Left lung (tissue), 10 donors: ENCODE measurements around the gene ASNSD1. TPM values are rescaled to one million over a fixed set of nuclear protein-coding genes. Genes with fewer than 3 reads are reported as not detected.

ENCODE experiments used
- ATAC-seq: fragments of 200-7000 bp; cut with Tn5 transposase; one replicate; pipeline ENCODE4 v1.9.1; 2020; ENCODE audit warnings: moderate library complexity
- DNase-seq, 4 donors: peaks; one replicate each; pipeline ENCODE4 v3.0.0-alpha.2; 2013 to 2020
- H3K27ac ChIP-seq, 2 donors: fragments of 200-600 bp; sonication (generic) in 1 of 2; one replicate each; pipeline versions ENCODE4 v1.5.0 to v1.8.0; 2020 to 2021
- H3K27me3 ChIP-seq, 2 donors: fragments of 200-600 bp; sonication (generic) in 1 of 2; one replicate each; pipeline versions ENCODE4 v1.5.0 to v1.8.0; 2020 to 2021
- H3K36me3 ChIP-seq, 2 donors: fragments of 200-600 bp; sonication (generic) in 1 of 2; one replicate each; pipeline versions ENCODE4 v1.5.0 to v1.8.0; 2020 to 2021
- H3K4me1 ChIP-seq, 2 donors: fragments of 200-600 bp; one replicate each; pipeline ENCODE4 v1.8.0; 2021
- H3K4me3 ChIP-seq, 2 donors: fragments of 200-600 bp; sonication (generic) in 1 of 2; one replicate each; pipeline versions ENCODE4 v1.5.0 to v1.8.0; 2020 to 2021; ENCODE audit warnings: mild to moderate bottlenecking in 1 of 2
- H3K9me3 ChIP-seq, 2 donors: fragments of 200-600 bp; sonication (generic) in 1 of 2; one replicate each; pipeline versions ENCODE4 v1.5.0 to v1.8.0; 2020 to 2021
- intact Hi-C, 2 donors: fragments of 100-400 bp; cut with DNase I; formaldehyde crosslinking; loops; one replicate each; pipeline versions ENCODE4 v1.11.2 to v1.14.2; 2022
- polyA plus RNA-seq, 6 donors: library from polyadenylated mRNA; unstranded; fragments of 120-200 nt; gene quantifications; one replicate each; pipeline ENCODE4 v1.2.1, GENCODE V29; 2013; ENCODE audit not compliant: insufficient read length in 6 of 6
- total RNA-seq, 2 donors: library from RNA; stranded (reverse); fragmentation: NEBNext Ultra II Directional; extraction: Animal tissue kit (Norgen Biotek cat#: 25700); gene quantifications; one replicate each; pipeline ENCODE4 v1.2.1, GENCODE V29; 2021
- TF ChIP-seq, protein P1 (sequence below), 2 donors: fragments of 200-600 bp; sonication (generic) in 1 of 2; IDR thresholded peaks; one replicate each; pipeline versions ENCODE4 v1.5.0 to v1.8.0; 2021; ENCODE audit warnings: antibody characterized with exemption in 2 of 2
- donor health status: DM: no; HTN: yes; CAD: no.
- donor health status: DM: no; HTN: no; CAD: no.

Gene ASNSD1
- total and polyA plus RNA-seq, 8 donors: 34.1 to 68.4 (median 56.5) TPM

DNA sequence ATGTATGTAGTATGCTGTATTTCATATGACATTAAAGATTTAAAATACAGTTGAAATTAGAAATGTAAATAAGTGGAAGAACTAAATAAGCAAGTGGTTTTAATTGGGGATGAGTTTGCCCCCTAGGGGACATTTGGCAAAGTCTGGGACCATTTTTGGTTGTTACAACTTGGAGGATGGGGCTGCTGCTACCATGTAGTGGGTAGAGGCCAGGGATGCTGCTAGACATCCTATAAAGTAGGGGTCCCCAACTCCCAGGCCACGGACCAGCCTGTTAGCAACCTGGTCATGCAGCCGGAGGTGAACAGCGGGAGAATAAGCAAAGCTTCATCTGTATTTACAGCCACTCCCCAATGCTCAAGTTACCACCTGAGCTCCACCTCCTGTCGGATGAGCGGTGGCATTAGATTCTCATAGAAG is 27.9 kb upstream of the ASNSD1 start:
- H3K9me3 ChIP-seq: no peaks in the 10 kb centered on the region
- no peaks in the 10 kb centered on the region for H3K27me3 ChIP-seq
- DNase-seq (peak in 1 of 4 donors; percentile 37), ATAC-seq (peak; percentile 65)
- intact Hi-C loops: loop anchor here in 1 of 2 donors (10.0 kb wide), 1 partner anchor 159 kb away; no protein-coding TSS in a partner anchor
- no peak overlapping the region for H3K4me3 ChIP-seq
- H3K27ac ChIP-seq: no peak overlapping the region
- H3K4me1 ChIP-seq: no peaks in the 10 kb centered on the region
- H3K36me3 ChIP-seq: no peaks in the 10 kb centered on the region
- TF ChIP-seq, protein P1, sequence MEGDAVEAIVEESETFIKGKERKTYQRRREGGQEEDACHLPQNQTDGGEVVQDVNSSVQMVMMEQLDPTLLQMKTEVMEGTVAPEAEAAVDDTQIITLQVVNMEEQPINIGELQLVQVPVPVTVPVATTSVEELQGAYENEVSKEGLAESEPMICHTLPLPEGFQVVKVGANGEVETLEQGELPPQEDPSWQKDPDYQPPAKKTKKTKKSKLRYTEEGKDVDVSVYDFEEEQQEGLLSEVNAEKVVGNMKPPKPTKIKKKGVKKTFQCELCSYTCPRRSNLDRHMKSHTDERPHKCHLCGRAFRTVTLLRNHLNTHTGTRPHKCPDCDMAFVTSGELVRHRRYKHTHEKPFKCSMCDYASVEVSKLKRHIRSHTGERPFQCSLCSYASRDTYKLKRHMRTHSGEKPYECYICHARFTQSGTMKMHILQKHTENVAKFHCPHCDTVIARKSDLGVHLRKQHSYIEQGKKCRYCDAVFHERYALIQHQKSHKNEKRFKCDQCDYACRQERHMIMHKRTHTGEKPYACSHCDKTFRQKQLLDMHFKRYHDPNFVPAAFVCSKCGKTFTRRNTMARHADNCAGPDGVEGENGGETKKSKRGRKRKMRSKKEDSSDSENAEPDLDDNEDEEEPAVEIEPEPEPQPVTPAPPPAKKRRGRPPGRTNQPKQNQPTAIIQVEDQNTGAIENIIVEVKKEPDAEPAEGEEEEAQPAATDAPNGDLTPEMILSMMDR (IDR thresholded peaks at IDR 0.05): peak in 1 of 2 donors; percentile 15

GRCh38 chr2:189635353-189635752 is 25.9 kb upstream of the ASNSD1 start:
- no peaks in the 10 kb centered on the region for H3K9me3 ChIP-seq
- no peak overlapping the region for H3K4me3 ChIP-seq
- DNase-seq (no peak), ATAC-seq (no peak)
- no peaks in the 10 kb centered on the region for H3K27me3 ChIP-seq
- intact Hi-C loops: loop anchor here in 1 of 2 donors (10.0 kb wide), 1 partner anchor 161 kb away; no protein-coding TSS in a partner anchor
- H3K36me3 ChIP-seq: no peaks in the 10 kb centered on the region
- TF ChIP-seq, protein P1 (IDR thresholded peaks at IDR 0.05): no peak
- H3K4me1 ChIP-seq: no peaks in the 10 kb centered on the region
- no peak overlapping the region for H3K27ac ChIP-seq

- intact Hi-C loops: loop anchor here in 1 of 2 donors (10.0 kb wide), 1 partner anchor 164 kb away; no protein-coding TSS in a partner anchor
- DNase-seq: no peak
- Histone ChIP-seq H3K4me3 (no peak overlapping the region), H3K36me3 (no peaks in the 10 kb centered on the region), H3K27ac (no peak overlapping the region), H3K4me1 (no peaks in the 10 kb centered on the region), H3K27me3 (no peaks in the 10 kb centered on the region), H3K9me3 (no peaks in the 10 kb centered on the region)
- no peak for ATAC-seq
- TF ChIP-seq, protein P1 (IDR thresholded peaks at IDR 0.05): no peak
Measured at GRCh38 chr2:189638301-189639006, 22.8 kb upstream of the ASNSD1 start.

DNA sequence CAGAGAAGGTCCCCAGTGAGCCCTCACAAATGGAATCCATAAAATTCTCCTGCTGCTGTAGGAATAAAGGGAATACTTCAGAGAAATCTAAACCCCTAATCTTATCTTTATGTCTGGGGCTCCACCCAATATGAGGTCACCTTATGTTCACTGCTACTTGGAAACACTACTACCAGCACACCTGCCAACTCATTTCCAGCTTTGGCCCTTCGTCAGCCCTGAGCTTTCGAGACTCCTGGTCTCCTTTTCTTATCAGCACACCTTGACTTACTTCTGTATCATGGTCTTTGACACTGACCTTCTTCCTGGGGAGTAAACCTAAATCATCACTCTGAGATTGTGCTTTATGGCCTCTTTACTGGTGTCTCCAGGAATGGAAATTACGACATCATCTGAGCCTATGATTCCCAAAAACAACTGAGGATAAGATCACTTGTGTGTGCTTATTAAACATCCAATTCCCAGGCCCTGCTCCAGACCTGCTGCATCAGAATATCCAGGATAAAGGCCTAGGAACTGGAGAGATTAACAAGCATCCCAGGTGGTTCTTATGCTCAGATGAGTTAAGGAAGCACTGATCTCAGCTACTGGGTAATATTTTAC is 22.2 kb upstream of the ASNSD1 start:
- Histone ChIP-seq H3K27ac (no peak overlapping the region), H3K36me3 (no peaks in the 10 kb centered on the region), H3K27me3 (no peaks in the 10 kb centered on the region), H3K4me3 (no peak overlapping the region), H3K9me3 (no peaks in the 10 kb centered on the region), H3K4me1 (no peaks in the 10 kb centered on the region)
- TF ChIP-seq, protein P1 (IDR thresholded peaks at IDR 0.05): no peak
- intact Hi-C loops: loop anchor here in 1 of 2 donors (10.0 kb wide), 1 partner anchor 164 kb away; no protein-coding TSS in a partner anchor
- DNase-seq (no peak), ATAC-seq (no peak)

DNA sequence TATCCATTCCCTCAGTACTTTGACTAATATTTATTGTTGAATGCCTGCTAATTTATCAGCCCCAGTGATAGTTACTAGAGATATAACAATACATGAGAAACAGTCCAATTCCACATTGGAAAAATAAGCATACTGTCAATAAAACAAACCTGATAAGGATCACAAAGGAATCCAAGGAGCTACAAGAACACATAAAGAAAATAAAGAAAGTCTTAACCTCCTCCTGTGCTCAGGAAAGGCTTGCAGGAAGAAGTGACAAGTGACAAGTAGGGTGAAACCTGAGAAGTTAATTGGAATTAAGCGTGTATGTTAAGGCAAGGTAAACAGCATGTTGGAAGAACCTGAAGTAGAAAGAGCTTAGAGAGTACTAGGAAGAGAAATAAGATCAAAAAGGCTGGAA is 20.3 kb upstream of the ASNSD1 start:
- Histone ChIP-seq H3K9me3 (no peaks in the 10 kb centered on the region), H3K4me1 (no peaks in the 10 kb centered on the region), H3K27ac (no peak overlapping the region), H3K36me3 (no peaks in the 10 kb centered on the region), H3K27me3 (no peaks in the 10 kb centered on the region), H3K4me3 (no peak overlapping the region)
- TF ChIP-seq, protein P1 (IDR thresholded peaks at IDR 0.05): no peak
- intact Hi-C loops: no loop called here
- ATAC-seq (peak; percentile 56), DNase-seq (no peak)
